GM23338 (cell line): ENCODE measurements around the gene NCBP1. TPM values are rescaled to one million over a fixed set of nuclear protein-coding genes. Genes with fewer than 3 reads are reported as not detected.

ENCODE experiments used
- ATAC-seq: fragments of 200-7000 bp; cut with Tn5 transposase; 3 replicates; pipeline ENCODE4 v1.9.1; 2020
- DNase-seq: peaks from one replicate; pipeline ENCODE4 v3.0.0-alpha.2; 2015; ENCODE audit warnings: low spot score
- H2AFZ ChIP-seq: fragments of 200-600 bp; sonication (generic); 2 replicates; pipeline ENCODE4 v1.8.0; 2016; ENCODE audit warnings: antibody characterized with exemption, mild to moderate bottlenecking, moderate library complexity
- H3F3A ChIP-seq: fragments of 200-600 bp; sonication (generic); replicated peaks from 2 replicates; pipeline ENCODE4 v1.8.0; 2017; ENCODE audit warnings: antibody characterized with exemption, mixed run types, low read depth
- H3K27ac ChIP-seq: fragments of 200-600 bp; sonication (generic); 2 replicates; pipeline ENCODE4 v1.6.1; 2016; ENCODE audit warnings: low read depth
- H3K27me3 ChIP-seq: fragments of 200-600 bp; sonication (generic); 2 replicates; pipeline ENCODE4 v1.8.0; 2016; ENCODE audit warnings: mild to moderate bottlenecking, mixed run types, moderate library complexity; ENCODE audit not compliant: insufficient read depth
- H3K36me3 ChIP-seq: fragments of 200-600 bp; sonication (generic); 2 replicates; pipeline ENCODE4 v1.8.0; 2016; ENCODE audit warnings: mild to moderate bottlenecking; ENCODE audit not compliant: insufficient read depth
- H3K4me1 ChIP-seq: fragments of 200-600 bp; sonication (generic); 2 replicates; pipeline ENCODE4 v1.8.0; 2016; ENCODE audit warnings: mild to moderate bottlenecking, moderate library complexity; ENCODE audit not compliant: insufficient read depth
- H3K4me2 ChIP-seq: fragments of 200-600 bp; sonication (generic); 2 replicates; pipeline ENCODE4 v1.7.1; 2017; ENCODE audit warnings: mixed run types
- H3K4me3 ChIP-seq: fragments of 200-600 bp; sonication (generic); 2 replicates; pipeline ENCODE4 v1.6.1; 2016; ENCODE audit warnings: mixed run types
- H3K79me2 ChIP-seq: fragments of 200-600 bp; sonication (generic); replicated peaks from 2 replicates; pipeline ENCODE4 v1.8.0; 2017; ENCODE audit warnings: mild to moderate bottlenecking; ENCODE audit not compliant: insufficient read depth
- H3K9me2 ChIP-seq: fragments of 200-600 bp; sonication (generic); 2 replicates; pipeline ENCODE4 v1.8.0; 2017; ENCODE audit not compliant: insufficient read depth
- H4K20me1 ChIP-seq: fragments of 200-600 bp; sonication (generic); replicated peaks from 2 replicates; pipeline ENCODE4 v1.8.0; 2017; ENCODE audit warnings: mild to moderate bottlenecking; ENCODE audit not compliant: insufficient read depth
- H3K27ac Mint-ChIP-seq: 2 replicates; pipeline ENCODE4 v1.8.0; 2020; ENCODE audit warnings: inconsistent platforms, mild to moderate bottlenecking, moderate library complexity, mixed read lengths
- H3K27me3 Mint-ChIP-seq: 3 replicates; pipeline ENCODE4 v1.8.0; 2022; ENCODE audit warnings: low read depth, mild to moderate bottlenecking, moderate library complexity, mixed read lengths, inconsistent platforms; ENCODE audit not compliant: insufficient read depth, poor library complexity
- H3K36me3 Mint-ChIP-seq: 3 replicates; pipeline ENCODE4 v1.8.0; 2021; ENCODE audit warnings: low read depth, mild to moderate bottlenecking, inconsistent platforms, moderate library complexity, mixed read lengths
- H3K4me1 Mint-ChIP-seq: 3 replicates; pipeline ENCODE4 v1.8.0; 2020; ENCODE audit warnings: mild to moderate bottlenecking, inconsistent platforms, mixed read lengths
- H3K4me3 Mint-ChIP-seq: 3 replicates; pipeline ENCODE4 v1.8.0; 2021; ENCODE audit warnings: moderate library complexity, mild to moderate bottlenecking, inconsistent platforms, mixed read lengths
- H3K9me3 Mint-ChIP-seq: 3 replicates; pipeline ENCODE4 v1.8.0; 2020; ENCODE audit warnings: moderate library complexity, mild to moderate bottlenecking, inconsistent platforms, mixed read lengths
- CREB1 ChIP-seq: fragments of 250-450 bp; sonication (Bioruptor Pico); IDR thresholded peaks from 2 replicates; pipeline ENCODE4 v1.5.0; 2020; ENCODE audit warnings: low read depth, mild to moderate bottlenecking, moderate library complexity
- CTCF ChIP-seq, 2 experiments: fragments of 200-600 bp in 1 of 2; sonication (generic) in 1 of 2; conservative IDR thresholded peaks; 2 replicates each; pipeline versions ENCODE4 v1.5.1 to v1.6.1; 2016 to 2017; ENCODE audit warnings: antibody characterized with exemption in 2 of 2, low read depth in 2 of 2, mild to moderate bottlenecking in 2 of 2, moderate library complexity in 1 of 2
- ETS1 ChIP-seq: IDR thresholded peaks from 2 replicates; pipeline ENCODE4 v1.6.1; 2016; ENCODE audit warnings: antibody characterized with exemption
- EZH2 ChIP-seq: fragments of 200-600 bp; sonication (generic); IDR thresholded peaks from one replicate; pipeline ENCODE4 v1.8.0; 2017; ENCODE audit warnings: antibody characterized with exemption, mild to moderate bottlenecking, low read depth; ENCODE audit not compliant: unreplicated experiment
- EZH2phosphoT487 ChIP-seq: fragments of 200-600 bp; sonication (generic); IDR thresholded peaks from one replicate; pipeline ENCODE4 v1.8.1; 2018; ENCODE audit warnings: antibody characterized with exemption; ENCODE audit not compliant: unreplicated experiment
- JUNB ChIP-seq: IDR thresholded peaks from one replicate; pipeline ENCODE4 v1.6.1; 2016; ENCODE audit warnings: antibody characterized with exemption; ENCODE audit not compliant: unreplicated experiment
- NANOG ChIP-seq: IDR thresholded peaks from 2 replicates; pipeline ENCODE4 v1.6.1; 2016; ENCODE audit warnings: antibody characterized with exemption, borderline replicate concordance
- POLR2AphosphoS5 ChIP-seq: IDR thresholded peaks from 2 replicates; pipeline ENCODE4 v1.6.1; 2016; ENCODE audit warnings: antibody characterized with exemption, low read depth
- REST ChIP-seq: IDR thresholded peaks from one replicate; pipeline ENCODE4 v1.6.1; 2018; ENCODE audit warnings: antibody characterized with exemption; ENCODE audit not compliant: unreplicated experiment
- STAT1 ChIP-seq: IDR thresholded peaks from one replicate; pipeline ENCODE4 v1.6.1; 2016; ENCODE audit warnings: antibody characterized with exemption; ENCODE audit not compliant: unreplicated experiment
- ZNF114 ChIP-seq: fragments of 250-450 bp; sonication (Bioruptor Pico); IDR thresholded peaks from 2 replicates; pipeline ENCODE4 v1.5.0; 2020; ENCODE audit warnings: mild to moderate bottlenecking, moderate library complexity
- ZNF331 ChIP-seq: fragments of 250-450 bp; sonication (Bioruptor Pico); IDR thresholded peaks from 2 replicates; pipeline ENCODE4 v1.5.0; 2020; ENCODE audit warnings: low read depth, mild to moderate bottlenecking, moderate library complexity
- ZNF462 ChIP-seq: fragments of 250-450 bp; sonication (Bioruptor Pico); IDR thresholded peaks from 2 replicates; pipeline ENCODE4 v1.5.0; 2020; ENCODE audit warnings: mild to moderate bottlenecking, moderate library complexity
- polyA plus RNA-seq: library from polyadenylated mRNA; unstranded; fragments of >200 nt; fragmentation: Nextera tagmentation; extraction: Ambion mirVana; gene quantifications from 2 replicates; pipeline ENCODE4 v1.2.1, GENCODE V29; 2016
- total RNA-seq: library from RNA; depleted of rRNA; stranded (reverse); fragments of >200 nt; shearing (Covaris generic); gene quantifications from 2 replicates; pipeline ENCODE4 v1.2.3, GENCODE V29; 2014

The NCBP1 gene
- total and polyA plus RNA-seq, 2 experiments from 2014 or later: 43.9 to 60.2 TPM

- H3K4me3 Mint-ChIP-seq: no peak overlapping the region
- H4K20me1 ChIP-seq: peaks cover 10% of the 10 kb centered on the region
- H3K9me2 ChIP-seq: no peaks in the 10 kb centered on the region
- DNase-seq (no peak), ATAC-seq (no peak)
- no peaks in the 10 kb centered on the region for H3K27me3 ChIP-seq
- no peak overlapping the region for H3K27ac Mint-ChIP-seq
- no peaks in the 10 kb centered on the region for H3K4me1 ChIP-seq
- H3K79me2 ChIP-seq: peaks cover 5% of the 10 kb centered on the region; the same call in 1 of the 2 replicates
- no peak overlapping the region for H2AFZ ChIP-seq
- H3K27me3 Mint-ChIP-seq: no peaks in the 10 kb centered on the region
- peaks cover 57% of the 10 kb centered on the region for H3K36me3 Mint-ChIP-seq
- H3F3A ChIP-seq: no peaks in the 10 kb centered on the region
- no peak overlapping the region for H3K27ac ChIP-seq
- no peaks in the 10 kb centered on the region for H3K9me3 Mint-ChIP-seq
- TF ChIP-seq ETS1: no peak
- no peak for TF ChIP-seq ZNF331 (CRISPR knock-in tag)
- TF ChIP-seq ZNF114: no peak
- no peak for TF ChIP-seq CTCF (conservative IDR thresholded peaks at IDR 0.05; ENCODE audit: low read depth in 2 of 2)
- no peak for TF ChIP-seq STAT1
- TF ChIP-seq EZH2phosphoT487: no peak
- TF ChIP-seq JUNB: no peak
- TF ChIP-seq ZNF462 (CRISPR knock-in tag): no peak
- no peak for TF ChIP-seq POLR2AphosphoS5
- TF ChIP-seq NANOG: no peak
- TF ChIP-seq EZH2: no peak
- TF ChIP-seq CREB1 (CRISPR knock-in tag): no peak
- no peak for TF ChIP-seq REST
- no peak overlapping the region for H3K4me2 ChIP-seq
- H3K4me1 Mint-ChIP-seq: no peaks in the 10 kb centered on the region
- H3K36me3 ChIP-seq: peaks cover 53% of the 10 kb centered on the region
- H3K4me3 ChIP-seq: no peak overlapping the region
Observed at GRCh38 chr9:97647996-97648395, 14.4 kb downstream of the NCBP1 start.
